ENCODE measurements around the gene ASIC4. TPM values are rescaled to one million over a fixed set of nuclear protein-coding genes. Genes with fewer than 3 reads are reported as not detected.

ASIC4 gene
- total and polyA plus RNA-seq, 9 of the 15 experiments (the other 6 are each of a cell fraction or from before 2014, with no cell fraction given), result 0.07 to 19.2 (median 4.8) TPM

- TF ChIP-seq E2F6 (IDR thresholded peaks at IDR 0.05; ENCODE audit: borderline replicate concordance in 1 of 2, extremely low read depth in 1 of 2, insufficient read depth in 1 of 2, insufficient read length in 1 of 2, low read depth in 1 of 2, low read length in 1 of 2, poor library complexity in 1 of 2, severe bottlenecking in 1 of 2) (peak; percentile 28 to 40), RBBP5 (IDR thresholded peaks at IDR 0.05; ENCODE audit: borderline replicate concordance, insufficient read depth, low read length, poor library complexity, severe bottlenecking) (peak; percentile 54), ZNF395 (CRISPR knock-in tag; IDR thresholded peaks at IDR 0.05) (0 out of 2 replicates have a peak, but pooled peaks have one; percentile 15), KAT2B (IDR thresholded peaks at IDR 0.05; ENCODE audit: low read depth, low read length) (no peak), RBFOX2 (IDR thresholded peaks at IDR 0.05; ENCODE audit: low read depth, low read length) (peak; percentile 93), NBN (IDR thresholded peaks at IDR 0.05; ENCODE audit: low read depth) (no peak), XRCC4 (IDR thresholded peaks at IDR 0.05; ENCODE audit: extremely low read depth, insufficient read depth, insufficient read length) (no peak), PRDM10 (IDR thresholded peaks at IDR 0.05; ENCODE audit: partially characterized antibody) (peak; percentile 62), ZFP36 (IDR thresholded peaks at IDR 0.05; ENCODE audit: low read depth, low read length, partially characterized antibody) (no peak), USF2 (CRISPR knock-in tag; IDR thresholded peaks at IDR 0.05) (peak; percentile 80), XRCC3 (IDR thresholded peaks at IDR 0.05) (no peak), RERE (CRISPR knock-in tag; IDR thresholded peaks at IDR 0.05; ENCODE audit: borderline replicate concordance) (no peak)
Observed at GRCh38 chr2:219498280-219499057, 15.8 kb upstream of the ASIC4 start, which contains the start of gene GMPPA (continued).

All from K562 (cell line).